SK-N-SH (cell line): ENCODE data around the gene PARD6A. TPM values are rescaled to one million over a fixed set of nuclear protein-coding genes. Genes with fewer than 3 reads are reported as not detected.

Source experiments
- CTCF ChIA-PET: fragments of 300-600, 350-600 bp; formaldehyde crosslinking; extraction: SDS; loops from one replicate; lab custom pipeline; 2021; lab: Yijun Ruan, JAX
- POLR2A ChIA-PET: fragments of 350-600 bp; sonication (Branson Sonifier 250); formaldehyde crosslinking; extraction: SDS; loops from one replicate; lab custom pipeline; 2020; ENCODE audit warnings: antibody characterized with exemption, inconsistent platforms; lab: Yijun Ruan, JAX
- DNase-seq: peaks from one replicate; pipeline ENCODE4 v3.0.0; 2012
- H2AFZ ChIP-seq: fragments of 200-600 bp; sonication (generic); 2 replicates; pipeline ENCODE4 v1.8.1; 2016; ENCODE audit warnings: antibody characterized with exemption, mild to moderate bottlenecking, low read depth
- H3F3A ChIP-seq: fragments of 200-600 bp; sonication (generic); replicated peaks from 2 replicates; pipeline ENCODE3; 2016; ENCODE audit warnings: antibody characterized with exemption, mild to moderate bottlenecking; ENCODE audit not compliant: insufficient read depth
- H3K27ac ChIP-seq, 2 experiments: fragments of 200-500 bp in 1 of 2; fragments of 200-600 bp in 1 of 2; sonication (Bioruptor generic) in 1 of 2; sonication (generic), shearing (Covaris generic) in 1 of 2; 2 replicates each; pipeline versions ENCODE4 v1.5.1 to v1.6.1; 2014 to 2016; ENCODE audit warnings: low read depth in 2 of 2, inconsistent platforms in 1 of 2, low read length in 1 of 2, mild to moderate bottlenecking in 1 of 2, mixed read lengths in 1 of 2
- H3K27me3 ChIP-seq: fragments of 200-600 bp; sonication (generic), shearing (Covaris generic); 2 replicates; pipeline ENCODE4 v1.6.1; 2016; ENCODE audit warnings: mixed run types; ENCODE audit not compliant: insufficient read depth
- H3K36me3 ChIP-seq, 2 experiments: fragments of 200-500 bp in 1 of 2; fragments of 200-600 bp in 1 of 2; sonication (Bioruptor generic) in 1 of 2; sonication (generic) in 1 of 2; replicated peaks in 1 of 2; 2 replicates each; pipeline versions ENCODE3 to v1.5.1; 2014 to 2016; ENCODE audit warnings: low read length in 1 of 2, mild to moderate bottlenecking in 1 of 2; ENCODE audit not compliant: insufficient read depth in 2 of 2, control insufficient read depth in 1 of 2
- H3K4me1 ChIP-seq, 2 experiments: fragments of 200-500 bp in 1 of 2; fragments of 200-600 bp in 1 of 2; sonication (Bioruptor generic) in 1 of 2; sonication (generic), shearing (Covaris generic) in 1 of 2; 2 replicates each; pipeline versions ENCODE4 v1.5.1 to v1.6.1; 2014 to 2016; ENCODE audit warnings: low read depth in 1 of 2, low read length in 1 of 2, mixed run types in 1 of 2; ENCODE audit not compliant: insufficient read depth in 2 of 2, control insufficient read depth in 1 of 2
- H3K4me2 ChIP-seq: fragments of 200-600 bp; sonication (generic), shearing (Covaris generic); 2 replicates; pipeline ENCODE4 v1.6.1; 2017; ENCODE audit warnings: mixed run types
- H3K4me3 ChIP-seq, 2 experiments: fragments of 200-500 bp in 1 of 2; fragments of 200-600 bp in 1 of 2; sonication (Bioruptor generic) in 1 of 2; sonication (generic), shearing (Covaris generic) in 1 of 2; 2 replicates each; pipeline versions ENCODE4 v1.5.1 to v1.8.1; 2014 to 2016; ENCODE audit warnings: low read depth in 2 of 2, inconsistent platforms in 1 of 2, low read length in 1 of 2, mild to moderate bottlenecking in 1 of 2, mixed read lengths in 1 of 2, moderate library complexity in 1 of 2
- H3K79me2 ChIP-seq: fragments of 200-600 bp; sonication (generic); 2 replicates; pipeline ENCODE4 v1.8.1; 2017; ENCODE audit warnings: mild to moderate bottlenecking; ENCODE audit not compliant: insufficient read depth
- H3K9ac ChIP-seq: fragments of 200-600 bp; sonication (generic); 2 replicates; pipeline ENCODE4 v1.6.1; 2017; ENCODE audit warnings: mixed run types
- H3K9me2 ChIP-seq: fragments of 200-600 bp; sonication (generic); 2 replicates; pipeline ENCODE4 v1.6.1; 2017; ENCODE audit warnings: mixed run types
- H3K9me3 ChIP-seq: fragments of 200-600 bp; sonication (generic); 2 replicates; pipeline ENCODE4 v1.6.1; 2017; ENCODE audit warnings: mixed run types, mild to moderate bottlenecking, moderate library complexity
- H4K20me1 ChIP-seq: fragments of 200-600 bp; sonication (generic); 2 replicates; pipeline ENCODE4 v1.6.1; 2017; ENCODE audit warnings: mild to moderate bottlenecking, mixed run types; ENCODE audit not compliant: insufficient read depth
- CHD2 ChIP-seq: fragments of 150-350 bp; IDR thresholded peaks from 2 replicates; pipeline ENCODE4 v1.6.1; 2018; ENCODE audit warnings: low read length; ENCODE audit not compliant: partially characterized antibody
- EP300 ChIP-seq, 2 experiments: IDR thresholded peaks; 2 replicates each; pipeline versions ENCODE4 v1.4.0 to v1.6.1; 2012; ENCODE audit warnings: borderline replicate concordance in 1 of 2, low read depth in 1 of 2, low read length in 1 of 2
- FOXM1 ChIP-seq: IDR thresholded peaks from 2 replicates; pipeline ENCODE4 v1.4.0; 2012; ENCODE audit warnings: low read depth, mild to moderate bottlenecking
- JUND ChIP-seq: IDR thresholded peaks from 2 replicates; pipeline ENCODE4 v1.4.0; 2012
- TAF1 ChIP-seq: IDR thresholded peaks from 2 replicates; pipeline ENCODE4 v1.6.1; 2012; ENCODE audit warnings: low read depth, mild to moderate bottlenecking, low read length, moderate library complexity, borderline replicate concordance
- YY1 ChIP-seq: IDR thresholded peaks from 2 replicates; pipeline ENCODE4 v1.4.0; 2012; ENCODE audit warnings: low read depth, mild to moderate bottlenecking
- WGBS: methylation state at CpG from one replicate; pipeline ENCODE4 v1.1.6; 2017; ENCODE audit warnings: low lambda C conversion rate; 5-methylcytosine and 5-hydroxymethylcytosine counted together
- polyA plus RNA-seq, 3 experiments: library from polyadenylated mRNA; depleted of rRNA; stranded (reverse); fragments of >200 nt; gene quantifications; 2 replicates each; pipeline ENCODE4 v1.2.3, GENCODE V29; 2012
- TF ChIP-seq, protein P1 (sequence below): IDR thresholded peaks from 2 replicates; pipeline ENCODE4 v1.4.0; 2012; ENCODE audit warnings: low read depth, borderline replicate concordance
- TF ChIP-seq, protein P2 (sequence below): IDR thresholded peaks from 2 replicates; pipeline ENCODE4 v1.6.1; 2012; ENCODE audit warnings: mild to moderate bottlenecking, low read depth, low read length, moderate library complexity

The PARD6A gene
- polyA plus RNA-seq, 1 of the 3 experiments (the other 2 are of a cell fraction) = 9.0 TPM

DNA sequence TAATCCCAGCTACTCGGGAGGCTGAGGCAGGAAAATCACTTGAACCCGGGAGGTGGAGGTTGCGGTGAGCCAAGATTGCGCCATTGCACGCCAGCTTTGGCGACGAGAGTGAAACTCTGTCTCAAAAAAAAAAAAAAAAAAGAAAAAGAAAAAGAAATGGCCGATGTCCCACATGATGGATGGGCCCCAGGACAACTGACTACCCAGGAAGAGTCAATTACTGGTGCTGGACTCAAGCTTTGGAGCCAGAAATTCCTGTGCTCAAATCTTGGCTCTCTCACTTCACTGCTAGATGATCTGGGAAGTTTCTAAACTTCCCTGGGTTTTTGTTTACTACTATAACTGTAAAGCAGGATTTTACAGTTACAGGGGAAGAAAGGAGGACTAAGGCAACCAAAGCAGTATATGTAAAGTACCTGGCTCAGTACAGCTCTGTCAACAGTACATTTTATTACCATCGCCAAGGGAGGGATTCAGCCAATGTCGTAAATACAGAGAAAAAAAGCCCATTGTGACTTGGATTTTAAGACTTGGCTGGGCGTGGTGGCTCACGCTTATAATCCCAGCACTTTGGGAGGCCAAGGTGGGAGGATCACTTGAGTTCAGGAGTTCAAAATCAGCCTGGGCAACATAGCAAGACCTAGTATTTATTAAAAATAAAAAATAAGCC lies 17.7 kb downstream of the PARD6A start:
- Histone ChIP-seq H3K9ac (no peak overlapping the region), H3K79me2 (no peaks in the 10 kb centered on the region), H3K36me3 (peaks cover 12 to 19% of the 10 kb centered on the region in 2 experiments), H3K9me3 (no peaks in the 10 kb centered on the region), H3K27ac (no peak overlapping the region), H2AFZ (no peak overlapping the region), H4K20me1 (no peaks in the 10 kb centered on the region), H3K4me2 (no peak overlapping the region), H3K4me1 (peaks cover 7 to 14% of the 10 kb centered on the region in 2 experiments; a peak in 2 of 4 replicates), H3K9me2 (no peaks in the 10 kb centered on the region), H3K4me3 (no peak overlapping the region), H3K27me3 (no peaks in the 10 kb centered on the region), H3F3A (no peaks in the 10 kb centered on the region)
- 94% methylated on average over 12 of the region's 12 CpGs for WGBS
- DNase-seq = no peak
- TF ChIP-seq TAF1 (no peak), CHD2 (no peak), YY1 (no peak), EP300 (IDR thresholded peaks at IDR 0.05; ENCODE audit: borderline replicate concordance in 1 of 2, low read depth in 1 of 2, low read length in 1 of 2) (no peak), FOXM1 (no peak), JUND (no peak)
- TF ChIP-seq, protein P1, sequence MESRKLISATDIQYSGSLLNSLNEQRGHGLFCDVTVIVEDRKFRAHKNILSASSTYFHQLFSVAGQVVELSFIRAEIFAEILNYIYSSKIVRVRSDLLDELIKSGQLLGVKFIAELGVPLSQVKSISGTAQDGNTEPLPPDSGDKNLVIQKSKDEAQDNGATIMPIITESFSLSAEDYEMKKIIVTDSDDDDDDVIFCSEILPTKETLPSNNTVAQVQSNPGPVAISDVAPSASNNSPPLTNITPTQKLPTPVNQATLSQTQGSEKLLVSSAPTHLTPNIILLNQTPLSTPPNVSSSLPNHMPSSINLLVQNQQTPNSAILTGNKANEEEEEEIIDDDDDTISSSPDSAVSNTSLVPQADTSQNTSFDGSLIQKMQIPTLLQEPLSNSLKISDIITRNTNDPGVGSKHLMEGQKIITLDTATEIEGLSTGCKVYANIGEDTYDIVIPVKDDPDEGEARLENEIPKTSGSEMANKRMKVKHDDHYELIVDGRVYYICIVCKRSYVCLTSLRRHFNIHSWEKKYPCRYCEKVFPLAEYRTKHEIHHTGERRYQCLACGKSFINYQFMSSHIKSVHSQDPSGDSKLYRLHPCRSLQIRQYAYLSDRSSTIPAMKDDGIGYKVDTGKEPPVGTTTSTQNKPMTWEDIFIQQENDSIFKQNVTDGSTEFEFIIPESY = no peak
- TF ChIP-seq, protein P2, sequence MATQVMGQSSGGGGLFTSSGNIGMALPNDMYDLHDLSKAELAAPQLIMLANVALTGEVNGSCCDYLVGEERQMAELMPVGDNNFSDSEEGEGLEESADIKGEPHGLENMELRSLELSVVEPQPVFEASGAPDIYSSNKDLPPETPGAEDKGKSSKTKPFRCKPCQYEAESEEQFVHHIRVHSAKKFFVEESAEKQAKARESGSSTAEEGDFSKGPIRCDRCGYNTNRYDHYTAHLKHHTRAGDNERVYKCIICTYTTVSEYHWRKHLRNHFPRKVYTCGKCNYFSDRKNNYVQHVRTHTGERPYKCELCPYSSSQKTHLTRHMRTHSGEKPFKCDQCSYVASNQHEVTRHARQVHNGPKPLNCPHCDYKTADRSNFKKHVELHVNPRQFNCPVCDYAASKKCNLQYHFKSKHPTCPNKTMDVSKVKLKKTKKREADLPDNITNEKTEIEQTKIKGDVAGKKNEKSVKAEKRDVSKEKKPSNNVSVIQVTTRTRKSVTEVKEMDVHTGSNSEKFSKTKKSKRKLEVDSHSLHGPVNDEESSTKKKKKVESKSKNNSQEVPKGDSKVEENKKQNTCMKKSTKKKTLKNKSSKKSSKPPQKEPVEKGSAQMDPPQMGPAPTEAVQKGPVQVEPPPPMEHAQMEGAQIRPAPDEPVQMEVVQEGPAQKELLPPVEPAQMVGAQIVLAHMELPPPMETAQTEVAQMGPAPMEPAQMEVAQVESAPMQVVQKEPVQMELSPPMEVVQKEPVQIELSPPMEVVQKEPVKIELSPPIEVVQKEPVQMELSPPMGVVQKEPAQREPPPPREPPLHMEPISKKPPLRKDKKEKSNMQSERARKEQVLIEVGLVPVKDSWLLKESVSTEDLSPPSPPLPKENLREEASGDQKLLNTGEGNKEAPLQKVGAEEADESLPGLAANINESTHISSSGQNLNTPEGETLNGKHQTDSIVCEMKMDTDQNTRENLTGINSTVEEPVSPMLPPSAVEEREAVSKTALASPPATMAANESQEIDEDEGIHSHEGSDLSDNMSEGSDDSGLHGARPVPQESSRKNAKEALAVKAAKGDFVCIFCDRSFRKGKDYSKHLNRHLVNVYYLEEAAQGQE = no peak
- CTCF ChIA-PET = interaction anchor here (2.2 kb wide), 1 partner anchor 138 kb away, joined by 11 read pairs; no protein-coding TSS in a partner anchor
- POLR2A ChIA-PET = no interaction called here
